Vagina (tissue), 2 donors: ENCODE data around the gene ALKBH6.

Experiments
- POLR2A ChIP-seq, 2 donors: fragments of 450-650 bp; IDR thresholded peaks; one replicate each; pipeline ENCODE4 v1.6.1; 2017; ENCODE audit warnings: antibody characterized with exemption in 2 of 2, mild to moderate bottlenecking in 2 of 2, moderate library complexity in 2 of 2
- POLR2AphosphoS5 ChIP-seq, 2 donors: sonication (generic); formaldehyde crosslinking; IDR thresholded peaks; one replicate each; pipeline ENCODE4 v1.9.0; 2017; ENCODE audit warnings: antibody characterized with exemption in 2 of 2, mild to moderate bottlenecking in 2 of 2, low read depth in 1 of 2; ENCODE audit not compliant: insufficient read depth in 1 of 2
- TF ChIP-seq, protein P1 (sequence below), 3 experiments: fragments of 450-650 bp in 2 of 3; fragments of 200-600 bp in 1 of 3; sonication (generic) in 1 of 3; IDR thresholded peaks; one replicate each; pipeline ENCODE4 v1.5.1; 2017 to 2019; ENCODE audit warnings: antibody characterized with exemption in 3 of 3, mild to moderate bottlenecking in 2 of 3, moderate library complexity in 2 of 3

DNA sequence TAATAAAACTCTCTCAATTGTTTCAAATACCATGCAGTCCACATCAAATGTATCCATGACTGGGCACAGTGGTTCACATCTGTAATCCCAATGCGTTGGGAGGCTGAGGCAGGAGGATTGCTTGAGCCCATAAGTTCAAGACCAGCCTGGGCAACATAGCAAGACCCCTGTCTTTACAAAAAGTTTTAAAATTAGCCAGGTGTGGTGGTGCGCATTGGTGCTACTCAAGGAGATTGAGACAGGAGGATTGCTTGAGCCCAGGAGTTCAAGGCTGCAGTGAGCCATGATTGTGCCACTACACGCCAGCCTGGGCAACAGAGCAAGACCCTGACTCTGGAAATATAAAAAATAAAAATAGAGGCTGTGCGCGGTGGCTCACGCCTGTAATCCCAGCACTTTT lies 13.7 kb upstream of the ALKBH6 start:
- TF ChIP-seq, protein P1, sequence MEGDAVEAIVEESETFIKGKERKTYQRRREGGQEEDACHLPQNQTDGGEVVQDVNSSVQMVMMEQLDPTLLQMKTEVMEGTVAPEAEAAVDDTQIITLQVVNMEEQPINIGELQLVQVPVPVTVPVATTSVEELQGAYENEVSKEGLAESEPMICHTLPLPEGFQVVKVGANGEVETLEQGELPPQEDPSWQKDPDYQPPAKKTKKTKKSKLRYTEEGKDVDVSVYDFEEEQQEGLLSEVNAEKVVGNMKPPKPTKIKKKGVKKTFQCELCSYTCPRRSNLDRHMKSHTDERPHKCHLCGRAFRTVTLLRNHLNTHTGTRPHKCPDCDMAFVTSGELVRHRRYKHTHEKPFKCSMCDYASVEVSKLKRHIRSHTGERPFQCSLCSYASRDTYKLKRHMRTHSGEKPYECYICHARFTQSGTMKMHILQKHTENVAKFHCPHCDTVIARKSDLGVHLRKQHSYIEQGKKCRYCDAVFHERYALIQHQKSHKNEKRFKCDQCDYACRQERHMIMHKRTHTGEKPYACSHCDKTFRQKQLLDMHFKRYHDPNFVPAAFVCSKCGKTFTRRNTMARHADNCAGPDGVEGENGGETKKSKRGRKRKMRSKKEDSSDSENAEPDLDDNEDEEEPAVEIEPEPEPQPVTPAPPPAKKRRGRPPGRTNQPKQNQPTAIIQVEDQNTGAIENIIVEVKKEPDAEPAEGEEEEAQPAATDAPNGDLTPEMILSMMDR (IDR thresholded peaks at IDR 0.05), result no peak
- TF ChIP-seq POLR2A (IDR thresholded peaks at IDR 0.05) (no peak), POLR2AphosphoS5 (IDR thresholded peaks at IDR 0.05; ENCODE audit: insufficient read depth in 1 of 2, low read depth in 1 of 2) (no peak)
